Stomach (tissue), 9 donors: ENCODE data around the gene SMNDC1. TPM values are rescaled to one million over a fixed set of nuclear protein-coding genes. Genes with fewer than 3 reads are reported as not detected.
A peak's percentile ranks its signal among the peaks of the same experiment; 100 is the strongest.

ENCODE experiments used
- DNase-seq, 2 donors: peaks; one replicate each; pipeline versions ENCODE4 v3.0.0 to v3.0.0-alpha.2; 2013 to 2019
- H3K27ac ChIP-seq, 5 donors: fragments of 200-600 bp in 4 of 5; sonication (generic) in 4 of 5; one replicate each; pipeline ENCODE4 v1.5.1; 2013 to 2019; ENCODE audit warnings: mild to moderate bottlenecking in 1 of 5, moderate library complexity in 1 of 5
- H3K27me3 ChIP-seq, 3 donors: fragments of 200-600 bp; sonication (generic); one replicate each; pipeline ENCODE4 v1.5.1; 2017 to 2019; ENCODE audit warnings: mixed run types in 1 of 3
- H3K36me3 ChIP-seq, 4 donors: fragments of 200-600 bp; sonication (generic); 1 replicate in 3 of 4; 2 replicates in 1 of 4; pipeline ENCODE4 v1.5.1; 2016 to 2019
- H3K4me1 ChIP-seq, 4 donors: fragments of 200-600 bp; sonication (generic); one replicate each; pipeline ENCODE4 v1.5.1; 2016 to 2019
- H3K4me3 ChIP-seq, 4 donors: fragments of 200-600 bp; sonication (generic) in 3 of 4; one replicate each; pipeline ENCODE4 v1.5.1; 2016 to 2019; ENCODE audit warnings: mild to moderate bottlenecking in 1 of 4
- H3K9me3 ChIP-seq, 4 donors: fragments of 200-600 bp; sonication (generic); one replicate each; pipeline ENCODE4 v1.5.1; 2016 to 2019
- EP300 ChIP-seq: sonication (generic); formaldehyde crosslinking; IDR thresholded peaks from one replicate; pipeline ENCODE4 v1.6.1; 2017; ENCODE audit warnings: antibody characterized with exemption
- POLR2A ChIP-seq, 4 donors: fragments of 450-650 bp; IDR thresholded peaks; one replicate each; pipeline ENCODE4 v1.6.1; 2016; ENCODE audit warnings: antibody characterized with exemption in 4 of 4, control low read depth in 2 of 4, mild to moderate bottlenecking in 1 of 4, moderate library complexity in 1 of 4
- POLR2AphosphoS5 ChIP-seq, 3 donors: sonication (generic); formaldehyde crosslinking; IDR thresholded peaks; one replicate each; pipeline ENCODE4 v1.6.1; 2016; ENCODE audit warnings: antibody characterized with exemption in 3 of 3
- WGBS, 5 donors: extraction: QIAGEN DNeasy Blood & Tissue Kit in 3 of 5; methylation state at CpG; one replicate each; pipeline versions ENCODE4 v1.1.5 to v1.1.7; 2013 to 2018; 5-methylcytosine and 5-hydroxymethylcytosine counted together
- intact Hi-C: fragments of 100-400 bp; cut with DNase I; formaldehyde crosslinking; loops from one replicate; pipeline ENCODE4 v1.15.1; 2023; ENCODE audit warnings: low total_unique reads
- polyA plus RNA-seq, 3 donors: library from polyadenylated mRNA; stranded (reverse); fragments of 200-250 nt; gene quantifications; one replicate each; pipeline ENCODE4 v1.2.3, GENCODE V29; 2013
- total RNA-seq, 5 donors: library from RNA; depleted of rRNA; stranded (reverse); fragments of >200 nt; gene quantifications; one replicate each; pipeline versions ENCODE4 v1.1.0 to v1.2.3, GENCODE V29; 2014 to 2016
- TF ChIP-seq, protein P1 (sequence below), 7 experiments: fragments of 450-650 bp in 4 of 7; fragments of 200-600 bp in 3 of 7; sonication (generic) in 3 of 7; IDR thresholded peaks; one replicate each; pipeline ENCODE4 v1.5.1; 2016 to 2019; ENCODE audit warnings: antibody characterized with exemption in 7 of 7, control low read depth in 2 of 7, mild to moderate bottlenecking in 1 of 7
- donor health status: healthy with polysubstance abuse.
- donor health status: Bipolar disorder and iron deficiency.
- donor health status: healthy.

The SMNDC1 gene
- total and polyA plus RNA-seq, 8 donors: 7.7 to 31.6 (median 15.2) TPM

DNA sequence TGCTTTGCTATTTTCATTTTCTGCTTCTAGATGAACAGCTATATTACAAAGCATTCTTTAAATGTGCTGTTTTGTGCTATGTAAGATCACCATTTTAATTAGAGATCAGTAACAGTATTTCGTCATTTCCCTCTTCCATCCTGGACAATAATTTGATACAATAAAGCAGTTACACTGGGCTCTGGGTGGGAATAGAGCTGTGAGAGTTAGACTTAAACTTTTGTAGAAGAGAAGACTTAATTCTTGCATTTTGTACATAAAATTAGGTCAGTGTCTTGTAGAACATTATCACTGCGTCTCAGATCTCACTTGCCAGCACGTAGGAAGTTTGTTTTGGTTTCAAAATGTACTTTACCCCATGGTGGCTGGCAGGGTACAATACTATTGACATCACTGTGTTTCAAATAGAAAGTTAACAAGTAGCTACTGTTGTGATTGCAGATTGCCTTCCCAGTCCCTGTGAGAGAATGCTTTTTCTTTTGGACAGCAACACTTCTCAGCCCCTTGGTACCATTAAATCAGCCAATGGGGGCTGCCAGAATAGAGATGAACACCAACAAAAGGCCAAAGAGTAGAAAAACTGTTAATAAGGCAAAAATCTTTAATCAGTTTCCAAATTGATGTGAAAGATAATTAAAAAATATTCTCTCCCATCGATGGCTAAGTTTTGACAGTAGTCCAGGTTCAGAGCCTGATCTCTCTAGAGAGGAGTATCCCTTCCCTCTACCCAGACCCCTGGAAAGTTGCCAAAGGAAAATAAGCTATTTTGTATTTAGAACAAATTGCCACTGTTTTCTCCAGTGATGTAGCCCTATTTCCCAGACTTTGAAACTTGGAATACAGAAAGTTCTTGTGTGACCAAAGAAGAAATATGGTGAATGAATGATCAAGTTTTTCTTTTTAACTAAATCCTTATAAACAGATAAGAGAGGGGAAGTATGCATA is 35.1 kb downstream of the SMNDC1 start:
- Histone ChIP-seq H3K4me1 (peaks cover 7 to 57% (median 40%) of the 10 kb centered on the region in 4 donors), H3K4me3 (peak overlapping the region; percentile 7 to 25 (median 10)), H3K9me3 (no peaks in the 10 kb centered on the region), H3K36me3 (no peaks in the 10 kb centered on the region), H3K27ac (peak overlapping the region; percentile 56 to 78 (median 69)), H3K27me3 (no peaks in the 10 kb centered on the region)
- peak; percentile 28 to 77 for DNase-seq
- 9 to 25% (median 14%) methylated on average over 4 of the region's 4 CpGs for WGBS, 5 donors
- intact Hi-C loops: loop anchor here (10.0 kb wide), 1 partner anchor 385 kb away; no protein-coding TSS in a partner anchor
- TF ChIP-seq POLR2A (IDR thresholded peaks at IDR 0.05) (no peak), POLR2AphosphoS5 (IDR thresholded peaks at IDR 0.05) (peak in 1 of 3 donors; percentile 35), EP300 (no peak)

DNA sequence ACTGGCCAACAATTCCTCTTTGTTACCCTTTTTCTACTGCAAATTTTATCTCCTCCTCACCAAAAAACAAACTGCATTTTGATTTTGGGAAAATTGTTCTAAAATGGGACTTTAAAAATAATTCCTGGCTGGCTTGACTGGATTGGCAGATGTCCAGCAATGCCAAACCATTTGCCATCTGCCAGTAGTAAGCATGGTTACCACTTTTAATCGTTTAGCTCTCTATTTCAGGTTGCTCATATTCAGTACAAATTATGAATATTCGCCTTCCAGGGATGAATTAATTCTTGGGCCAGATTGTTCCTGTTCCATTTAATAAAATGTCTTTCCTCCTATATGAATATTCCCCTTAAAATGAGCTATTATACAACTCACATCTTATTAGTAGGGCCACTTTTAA is 35.7 kb downstream of the SMNDC1 start:
- TF ChIP-seq POLR2A (IDR thresholded peaks at IDR 0.05): no peak
- TF ChIP-seq POLR2AphosphoS5 (IDR thresholded peaks at IDR 0.05): peak in 1 of 3 donors; percentile 9
- TF ChIP-seq, protein P1, sequence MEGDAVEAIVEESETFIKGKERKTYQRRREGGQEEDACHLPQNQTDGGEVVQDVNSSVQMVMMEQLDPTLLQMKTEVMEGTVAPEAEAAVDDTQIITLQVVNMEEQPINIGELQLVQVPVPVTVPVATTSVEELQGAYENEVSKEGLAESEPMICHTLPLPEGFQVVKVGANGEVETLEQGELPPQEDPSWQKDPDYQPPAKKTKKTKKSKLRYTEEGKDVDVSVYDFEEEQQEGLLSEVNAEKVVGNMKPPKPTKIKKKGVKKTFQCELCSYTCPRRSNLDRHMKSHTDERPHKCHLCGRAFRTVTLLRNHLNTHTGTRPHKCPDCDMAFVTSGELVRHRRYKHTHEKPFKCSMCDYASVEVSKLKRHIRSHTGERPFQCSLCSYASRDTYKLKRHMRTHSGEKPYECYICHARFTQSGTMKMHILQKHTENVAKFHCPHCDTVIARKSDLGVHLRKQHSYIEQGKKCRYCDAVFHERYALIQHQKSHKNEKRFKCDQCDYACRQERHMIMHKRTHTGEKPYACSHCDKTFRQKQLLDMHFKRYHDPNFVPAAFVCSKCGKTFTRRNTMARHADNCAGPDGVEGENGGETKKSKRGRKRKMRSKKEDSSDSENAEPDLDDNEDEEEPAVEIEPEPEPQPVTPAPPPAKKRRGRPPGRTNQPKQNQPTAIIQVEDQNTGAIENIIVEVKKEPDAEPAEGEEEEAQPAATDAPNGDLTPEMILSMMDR (IDR thresholded peaks at IDR 0.05): no peak
- no peaks in the 10 kb centered on the region for H3K9me3 ChIP-seq
- H3K36me3 ChIP-seq: no peaks in the 10 kb centered on the region
- DNase-seq: peak in 1 of 2 donors; percentile 14
- H3K4me1 ChIP-seq: peaks cover 7 to 50% (median 35%) of the 10 kb centered on the region in 4 donors
- peak overlapping the region in 4 of 5 donors; percentile 66 to 78 (median 70) for H3K27ac ChIP-seq
- no peaks in the 10 kb centered on the region for H3K27me3 ChIP-seq
- intact Hi-C loops: no loop called here
- H3K4me3 ChIP-seq: peak overlapping the region in 3 of 4 donors; percentile 9 to 25 (median 10)
- 37 to 60% (median 44%) methylated on average over 2 of the region's 2 CpGs for WGBS, 5 donors

DNA sequence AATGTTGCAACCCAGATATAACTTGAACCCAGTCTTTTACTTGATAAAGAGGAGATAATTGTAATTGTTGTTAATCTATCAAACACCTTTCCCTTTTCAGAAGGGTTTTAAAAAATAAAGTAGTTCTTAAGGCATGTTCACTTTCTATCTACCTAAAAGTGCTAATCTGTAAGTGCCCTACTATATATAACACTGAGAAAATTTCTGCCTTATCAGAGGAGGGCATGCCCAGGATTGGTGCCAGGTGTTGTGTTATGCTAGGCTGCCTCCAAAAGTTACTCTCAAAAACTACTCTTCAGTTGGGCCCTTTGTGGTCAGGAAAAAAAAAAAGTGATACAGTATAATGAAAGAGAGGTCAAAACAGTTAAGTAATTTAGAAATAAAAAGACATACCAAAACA is 36.3 kb downstream of the SMNDC1 start:
- H3K9me3 ChIP-seq: no peaks in the 10 kb centered on the region
- no peak overlapping the region for H3K4me3 ChIP-seq
- H3K27ac ChIP-seq: peak overlapping the region in 4 of 5 donors; percentile 66 to 78 (median 70)
- intact Hi-C loops: no loop called here
- TF ChIP-seq, protein P1 (IDR thresholded peaks at IDR 0.05): no peak
- TF ChIP-seq EP300 (no peak), POLR2AphosphoS5 (IDR thresholded peaks at IDR 0.05) (no peak), POLR2A (IDR thresholded peaks at IDR 0.05) (no peak)
- H3K36me3 ChIP-seq: no peaks in the 10 kb centered on the region
- H3K4me1 ChIP-seq: peaks cover 7 to 50% (median 31%) of the 10 kb centered on the region in 4 donors
- peak; percentile 22 to 54 for DNase-seq
- no peaks in the 10 kb centered on the region for H3K27me3 ChIP-seq

DNA sequence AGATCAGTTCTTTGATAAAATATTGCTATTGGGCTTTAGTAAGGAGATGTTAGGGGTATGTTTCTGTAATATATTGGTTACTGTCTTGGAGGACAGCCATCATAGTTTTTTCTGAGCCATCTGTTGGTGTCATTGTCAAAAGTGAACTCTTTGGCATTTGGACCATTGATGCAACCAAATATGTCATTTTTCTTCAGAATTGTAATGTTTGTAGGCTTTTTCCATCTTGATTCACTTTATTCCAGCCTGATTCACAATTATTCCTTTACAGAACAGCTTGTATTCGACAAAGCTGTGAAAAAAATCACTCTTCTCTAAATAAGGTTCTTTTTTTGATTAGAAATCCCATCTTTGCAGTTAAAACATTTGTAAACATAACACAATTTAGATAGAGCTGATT is 37.4 kb downstream of the SMNDC1 start:
- intact Hi-C loops: no loop called here
- Histone ChIP-seq H3K9me3 (no peaks in the 10 kb centered on the region), H3K27me3 (no peaks in the 10 kb centered on the region), H3K4me3 (no peak overlapping the region), H3K27ac (no peak overlapping the region), H3K36me3 (no peaks in the 10 kb centered on the region), H3K4me1 (peaks cover 7 to 56% (median 32%) of the 10 kb centered on the region in 4 donors)
- no peak for DNase-seq
- 88 to 97% (median 94%) methylated on average over 1 of the region's 1 CpG for WGBS, 5 donors
- TF ChIP-seq, protein P1 (IDR thresholded peaks at IDR 0.05): no peak
- TF ChIP-seq EP300 (no peak), POLR2A (IDR thresholded peaks at IDR 0.05) (no peak), POLR2AphosphoS5 (IDR thresholded peaks at IDR 0.05) (no peak)
